A549 (cell line): ENCODE data around the gene HMHB1. TPM values are rescaled to one million over a fixed set of nuclear protein-coding genes. Genes with fewer than 3 reads are reported as not detected.

Source experiments
- ATAC-seq, 2 experiments: fragments of 200-7000 bp in 1 of 2; fragments of >200 bp in 1 of 2; cut with Nextera tagmentation in 1 of 2; cut with Tn5 transposase in 1 of 2; 3 replicates each; pipeline versions ENCODE4 v1.8.0 to v1.9.1; 2018 to 2020; ENCODE audit warnings: mild to moderate bottlenecking in 1 of 2, moderate library complexity in 1 of 2
- CTCF ChIA-PET: fragments of 300-600 bp; sonication (Branson Sonifier 250); formaldehyde crosslinking; extraction: SDS; loops from one replicate; lab custom pipeline; 2021; ENCODE audit warnings: antibody characterized with exemption, inconsistent platforms; lab: Yijun Ruan, JAX
- POLR2A ChIA-PET: fragments of 350-600 bp; formaldehyde crosslinking; extraction: SDS; loops from one replicate; lab custom pipeline; 2021; ENCODE audit warnings: antibody characterized with exemption, inconsistent platforms; lab: Yijun Ruan, JAX
- DNase-seq, 2 experiments: peaks; one replicate each; pipeline versions ENCODE4 v3.0.0 to v3.0.0-alpha.2; 2011 to 2016; ENCODE audit warnings: low read depth in 1 of 2, low spot score in 1 of 2
- FAIRE-seq: peaks from 2 replicates; lab custom pipeline; 2011; peaks lifted over from hg19 to GRCh38; lab: Jason Lieb, UNC
- H3K27ac ChIP-seq, 2 experiments: fragments of >200 bp; sonication (Bioruptor Twin); formaldehyde crosslinking; 3 replicates each; pipeline ENCODE4 v1.5.1; 2016 to 2017
- H3K4me1 ChIP-seq: fragments of >200 bp; sonication (Bioruptor Twin); formaldehyde crosslinking; 3 replicates; pipeline ENCODE4 v1.6.1; 2016
- H3K4me2 ChIP-seq: fragments of >200 bp; sonication (Bioruptor Twin); formaldehyde crosslinking; 3 replicates; pipeline ENCODE4 v1.6.1; 2016
- H3K4me3 ChIP-seq: fragments of >200 bp; sonication (Bioruptor Twin); formaldehyde crosslinking; 3 replicates; pipeline ENCODE4 v1.5.1; 2016
- H3K9me3 ChIP-seq: fragments of >200 bp; sonication (Bioruptor Twin); formaldehyde crosslinking; 3 replicates; pipeline ENCODE4 v1.6.1; 2016
- BHLHE40 ChIP-seq: IDR thresholded peaks from 2 replicates; pipeline ENCODE4 v1.6.1; 2012; ENCODE audit warnings: low read depth, low read length, inconsistent platforms
- EHMT2 ChIP-seq: fragments of 200-600 bp; sonication (generic); IDR thresholded peaks from 2 replicates; pipeline ENCODE4 v1.6.1; 2016; ENCODE audit warnings: antibody characterized with exemption, low read depth, mild to moderate bottlenecking, moderate library complexity
- EP300 ChIP-seq, 2 experiments: fragments of >200 bp; sonication (Bioruptor Twin); formaldehyde crosslinking; IDR thresholded peaks; 2 replicates in 1 of 2; 3 replicates in 1 of 2; pipeline ENCODE4 v1.6.1; 2016 to 2017
- FOSB ChIP-seq: fragments of 250-450 bp; sonication (Bioruptor Pico); IDR thresholded peaks from 2 replicates; pipeline ENCODE4 v1.5.0; 2020; ENCODE audit warnings: mild to moderate bottlenecking, moderate library complexity
- GATA3 ChIP-seq: IDR thresholded peaks from 2 replicates; pipeline ENCODE4 v1.6.1; 2012; ENCODE audit warnings: borderline replicate concordance
- HEYL ChIP-seq: fragments of 250-450 bp; sonication (Bioruptor Pico); IDR thresholded peaks from 2 replicates; pipeline ENCODE4 v1.8.0; 2021; ENCODE audit warnings: mild to moderate bottlenecking, moderate library complexity
- HMGXB4 ChIP-seq: fragments of 250-450 bp; sonication (Bioruptor Pico); IDR thresholded peaks from 2 replicates; pipeline ENCODE4 v1.5.0; 2021; ENCODE audit warnings: mild to moderate bottlenecking, moderate library complexity, borderline replicate concordance
- JUN ChIP-seq, 2 experiments: fragments of >200 bp; sonication (Bioruptor Twin); formaldehyde crosslinking; IDR thresholded peaks; 2 replicates in 1 of 2; 3 replicates in 1 of 2; pipeline ENCODE4 v1.6.1; 2016 to 2017
- KDM1A ChIP-seq: fragments of 200-600 bp; sonication (generic); IDR thresholded peaks from 2 replicates; pipeline ENCODE4 v1.6.1; 2016; ENCODE audit warnings: low read depth, mild to moderate bottlenecking
- MAZ ChIP-seq: fragments of 150-350 bp; IDR thresholded peaks from 2 replicates; pipeline ENCODE4 v1.6.1; 2014; ENCODE audit warnings: antibody characterized with exemption, low read depth, low read length, borderline replicate concordance
- MYC ChIP-seq: IDR thresholded peaks from 2 replicates; pipeline ENCODE4 v1.6.1; 2012; ENCODE audit warnings: mild to moderate bottlenecking, inconsistent platforms, low read length, improper control_type of control experiment, borderline replicate concordance
- RARB ChIP-seq: fragments of 250-450 bp; sonication (Bioruptor Pico); IDR thresholded peaks from 2 replicates; pipeline ENCODE4 v1.8.0; 2021; ENCODE audit warnings: mild to moderate bottlenecking, moderate library complexity
- REST ChIP-seq: fragments of 200-600 bp; sonication (generic); IDR thresholded peaks from 2 replicates; pipeline ENCODE4 v1.6.1; 2016; ENCODE audit warnings: antibody characterized with exemption, mild to moderate bottlenecking, moderate library complexity
- RFX5 ChIP-seq: fragments of 450-650 bp; IDR thresholded peaks from 2 replicates; pipeline ENCODE4 v1.7.1; 2014; ENCODE audit warnings: antibody characterized with exemption, mild to moderate bottlenecking, moderate library complexity
- TFCP2L1 ChIP-seq: fragments of 250-450 bp; sonication (Bioruptor Pico); IDR thresholded peaks from 2 replicates; pipeline ENCODE4 v1.5.0; 2021; ENCODE audit warnings: mild to moderate bottlenecking
- ZNF302 ChIP-seq: fragments of 250-450 bp; sonication (Bioruptor Pico); IDR thresholded peaks from 2 replicates; pipeline ENCODE4 v1.9.0; 2021; ENCODE audit warnings: inconsistent platforms, mild to moderate bottlenecking, moderate library complexity
- ZSCAN20 ChIP-seq: fragments of 250-450 bp; sonication (Bioruptor Pico); IDR thresholded peaks from 2 replicates; pipeline ENCODE4 v1.8.0; 2022; ENCODE audit warnings: mild to moderate bottlenecking, moderate library complexity
- WGBS: methylation state at CpG from one replicate; pipeline ENCODE4 v1.1.6; 2017; ENCODE audit errors: missing lambda C conversion rate; 5-methylcytosine and 5-hydroxymethylcytosine counted together
- polyA plus RNA-seq, 4 experiments: library from polyadenylated mRNA; depleted of rRNA in 3 of 4; stranded (reverse); fragments of >200 nt; fragmentation: RNase III in 1 of 4; extraction: RNeasy Plus Mini Kit Qiagen cat#74134 plus additional on column Dnase treatment in 1 of 4; gene quantifications; 2 replicates in 3 of 4; 3 replicates in 1 of 4; pipeline ENCODE4 v1.2.3, GENCODE V29; 2011 to 2017
- TF ChIP-seq, protein P1 (sequence below): IDR thresholded peaks from 2 replicates; pipeline ENCODE4 v1.6.1; 2012; ENCODE audit warnings: low read depth, borderline replicate concordance
- TF ChIP-seq, protein P2 (sequence below): fragments of 250-450 bp; sonication (Bioruptor Pico); IDR thresholded peaks from 2 replicates; pipeline ENCODE4 v1.5.0; 2020; ENCODE audit warnings: low read depth, mild to moderate bottlenecking, moderate library complexity
- TF ChIP-seq, protein P3 (sequence below): fragments of >200 bp; sonication (Bioruptor Twin); formaldehyde crosslinking; IDR thresholded peaks from 2 replicates; pipeline ENCODE4 v1.6.1; 2016

Gene HMHB1
- polyA plus RNA-seq, 2 of the 4 experiments (the other 2 are of a cell fraction): not detected

DNA sequence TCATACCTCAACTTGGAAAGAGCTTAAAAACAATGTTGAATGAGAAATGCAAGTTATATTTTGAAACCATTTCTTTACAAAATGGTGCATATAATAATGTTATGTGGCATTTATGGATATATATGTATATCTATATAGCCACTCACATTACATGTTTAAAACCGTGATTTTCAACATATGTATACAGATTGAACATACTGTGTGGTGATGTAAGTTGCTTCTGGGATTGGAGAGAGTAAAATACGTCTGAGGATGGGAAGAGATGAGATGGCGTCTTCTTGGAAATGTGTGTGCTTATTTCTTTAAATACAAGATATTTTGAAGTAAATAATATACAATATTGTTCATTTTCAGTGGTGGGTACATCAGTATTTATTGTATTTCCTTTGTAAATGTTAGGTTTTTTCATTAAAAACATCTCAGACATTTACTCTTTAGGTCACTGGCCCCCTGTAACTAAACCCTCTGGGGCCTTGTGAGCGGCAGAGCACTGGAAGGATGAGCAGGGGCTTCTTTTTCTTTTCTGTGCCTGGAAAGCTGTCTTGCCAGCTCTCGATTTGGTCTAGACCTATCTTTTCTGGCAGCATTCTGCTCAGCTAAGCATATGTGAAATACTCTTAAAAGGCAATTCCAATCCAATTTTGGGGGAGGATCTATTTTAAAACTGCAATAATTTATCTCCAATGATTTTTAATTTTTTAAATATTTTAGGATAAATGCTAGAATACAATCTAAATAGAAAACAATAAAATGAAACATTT is 42.8 kb upstream of the HMHB1 start:
- no peak for FAIRE-seq
- ChIA-PET CTCF (no interaction called here), POLR2A (no interaction called here)
- H3K9me3 ChIP-seq: no peaks in the 10 kb centered on the region
- no peak overlapping the region for H3K27ac ChIP-seq
- H3K4me2 ChIP-seq: no peak overlapping the region
- TF ChIP-seq MYC (no peak), ZSCAN20 (CRISPR knock-in tag) (no peak)
- H3K4me3 ChIP-seq: no peak overlapping the region
- ATAC-seq: no peak
- DNase-seq: no peak
- H3K4me1 ChIP-seq: no peaks in the 10 kb centered on the region
- 80% methylated on average over 5 of the region's 5 CpGs for WGBS

GRCh38 chr5:143770450-143770849 is 41.5 kb upstream of the HMHB1 start:
- no peak for ATAC-seq

GRCh38 chr5:143771189-143771588 is 40.8 kb upstream of the HMHB1 start:
- H3K4me1 ChIP-seq: peaks cover 8% of the 10 kb centered on the region; the same call in 2 of the 3 replicates
- ChIA-PET POLR2A (no interaction called here), CTCF (interaction anchor here (0.6 to 0.7 kb wide), 3 partner anchors 9 to 313 kb away, joined by 3 to 4 read pairs (median 3); no protein-coding TSS in a partner anchor)
- H3K27ac ChIP-seq: no peak overlapping the region
- H3K9me3 ChIP-seq: no peaks in the 10 kb centered on the region
- 60% methylated on average over 4 of the region's 4 CpGs for WGBS
- no peak for FAIRE-seq
- no peak overlapping the region for H3K4me3 ChIP-seq
- TF ChIP-seq, protein P1, sequence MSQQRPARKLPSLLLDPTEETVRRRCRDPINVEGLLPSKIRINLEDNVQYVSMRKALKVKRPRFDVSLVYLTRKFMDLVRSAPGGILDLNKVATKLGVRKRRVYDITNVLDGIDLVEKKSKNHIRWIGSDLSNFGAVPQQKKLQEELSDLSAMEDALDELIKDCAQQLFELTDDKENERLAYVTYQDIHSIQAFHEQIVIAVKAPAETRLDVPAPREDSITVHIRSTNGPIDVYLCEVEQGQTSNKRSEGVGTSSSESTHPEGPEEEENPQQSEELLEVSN: no peak
- TF ChIP-seq ZNF302 (CRISPR knock-in tag): no peak
- no peak for TF ChIP-seq HEYL
- no peak for TF ChIP-seq BHLHE40
- no peak for TF ChIP-seq HMGXB4 (CRISPR knock-in tag)
- no peak for TF ChIP-seq RFX5
- no peak for TF ChIP-seq TFCP2L1 (CRISPR knock-in tag)
- no peak for TF ChIP-seq MAZ
- TF ChIP-seq RARB: no peak
- TF ChIP-seq EHMT2: no peak
- TF ChIP-seq JUN (IDR thresholded peaks at IDR 0.05): no peak
- TF ChIP-seq KDM1A: no peak
- TF ChIP-seq, protein P2, sequence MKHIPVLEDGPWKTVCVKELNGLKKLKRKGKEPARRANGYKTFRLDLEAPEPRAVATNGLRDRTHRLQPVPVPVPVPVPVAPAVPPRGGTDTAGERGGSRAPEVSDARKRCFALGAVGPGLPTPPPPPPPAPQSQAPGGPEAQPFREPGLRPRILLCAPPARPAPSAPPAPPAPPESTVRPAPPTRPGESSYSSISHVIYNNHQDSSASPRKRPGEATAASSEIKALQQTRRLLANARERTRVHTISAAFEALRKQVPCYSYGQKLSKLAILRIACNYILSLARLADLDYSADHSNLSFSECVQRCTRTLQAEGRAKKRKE (CRISPR knock-in tag): no peak
- TF ChIP-seq FOSB (CRISPR knock-in tag): no peak
- TF ChIP-seq, protein P3, sequence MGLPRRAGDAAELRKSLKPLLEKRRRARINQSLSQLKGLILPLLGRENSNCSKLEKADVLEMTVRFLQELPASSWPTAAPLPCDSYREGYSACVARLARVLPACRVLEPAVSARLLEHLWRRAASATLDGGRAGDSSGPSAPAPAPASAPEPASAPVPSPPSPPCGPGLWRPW: no peak
- no peak for TF ChIP-seq REST
- no peak for ATAC-seq
- no peak overlapping the region for H3K4me2 ChIP-seq
- DNase-seq: no peak

More at GRCh38 chr5:143770450-143770849, 41.5 kb upstream of the HMHB1 start:
- POLR2A ChIA-PET: no interaction called here
- Histone ChIP-seq H3K4me2 (no peak overlapping the region), H3K4me3 (no peak overlapping the region), H3K9me3 (no peaks in the 10 kb centered on the region), H3K4me1 (peaks cover 6% of the 10 kb centered on the region; the same call in 2 of the 3 replicates), H3K27ac (no peak overlapping the region)
- no peak for DNase-seq
- TF ChIP-seq EP300 (IDR thresholded peaks at IDR 0.05) (no peak), KDM1A (no peak), GATA3 (no peak)
- WGBS: 91% methylated on average over 3 of the region's 3 CpGs
- CTCF ChIA-PET: interaction anchor here (0.7 kb wide), 2 partner anchors 9 to 18 kb away, joined by 3 read pairs; no protein-coding TSS in a partner anchor
- FAIRE-seq: no peak
